PC-9 (cell line): ENCODE data around the gene HIF1AN.

Source experiments
- CTCF ChIP-seq: fragments of 200-600 bp; sonication (generic); conservative IDR thresholded peaks from 2 replicates; pipeline ENCODE4 v1.6.1; 2017; ENCODE audit warnings: mixed run types, antibody characterized with exemption, mild to moderate bottlenecking, moderate library complexity
- EZH2 ChIP-seq: fragments of 200-600 bp; sonication (generic); IDR thresholded peaks from 2 replicates; pipeline ENCODE4 v1.8.0; 2017; ENCODE audit warnings: antibody characterized with exemption, low read depth

GRCh38 chr10:100579261-100580090 lies 43.7 kb downstream of the HIF1AN start:
- TF ChIP-seq CTCF (no peak), EZH2 (no peak)
